ENCODE data around the gene METAP1D.

DNA sequence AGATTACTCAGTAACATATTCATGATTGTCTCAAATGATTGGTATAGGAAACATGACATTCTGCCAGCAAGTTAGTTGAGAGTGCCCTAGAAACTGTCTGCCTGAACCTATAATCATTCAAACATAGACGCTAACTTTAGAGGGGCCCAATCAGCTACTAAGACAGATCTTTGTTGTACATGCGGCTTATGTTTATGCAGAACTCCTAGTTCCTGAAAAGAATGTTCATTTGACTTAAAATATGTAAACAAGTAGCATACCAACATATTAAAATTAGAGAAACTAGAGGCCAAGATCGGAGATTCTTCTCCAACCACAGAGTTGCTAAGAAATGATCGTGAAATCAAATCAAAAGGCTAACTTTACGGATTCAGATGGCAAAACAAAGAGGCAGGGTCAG, 4.2 kb upstream of the METAP1D start:
- TF ChIP-seq SMAD4 (CRISPR knock-in tag; IDR thresholded peaks at IDR 0.05) (no peak), CTCF (IDR thresholded peaks at IDR 0.05) (no peak), ZNF512 (CRISPR knock-in tag; IDR thresholded peaks at IDR 0.05; ENCODE audit: borderline replicate concordance) (no peak), STAT6 (CRISPR knock-in tag; conservative IDR thresholded peaks at IDR 0.05; ENCODE audit: low read depth) (no peak)
- TF ChIP-seq, protein P1, sequence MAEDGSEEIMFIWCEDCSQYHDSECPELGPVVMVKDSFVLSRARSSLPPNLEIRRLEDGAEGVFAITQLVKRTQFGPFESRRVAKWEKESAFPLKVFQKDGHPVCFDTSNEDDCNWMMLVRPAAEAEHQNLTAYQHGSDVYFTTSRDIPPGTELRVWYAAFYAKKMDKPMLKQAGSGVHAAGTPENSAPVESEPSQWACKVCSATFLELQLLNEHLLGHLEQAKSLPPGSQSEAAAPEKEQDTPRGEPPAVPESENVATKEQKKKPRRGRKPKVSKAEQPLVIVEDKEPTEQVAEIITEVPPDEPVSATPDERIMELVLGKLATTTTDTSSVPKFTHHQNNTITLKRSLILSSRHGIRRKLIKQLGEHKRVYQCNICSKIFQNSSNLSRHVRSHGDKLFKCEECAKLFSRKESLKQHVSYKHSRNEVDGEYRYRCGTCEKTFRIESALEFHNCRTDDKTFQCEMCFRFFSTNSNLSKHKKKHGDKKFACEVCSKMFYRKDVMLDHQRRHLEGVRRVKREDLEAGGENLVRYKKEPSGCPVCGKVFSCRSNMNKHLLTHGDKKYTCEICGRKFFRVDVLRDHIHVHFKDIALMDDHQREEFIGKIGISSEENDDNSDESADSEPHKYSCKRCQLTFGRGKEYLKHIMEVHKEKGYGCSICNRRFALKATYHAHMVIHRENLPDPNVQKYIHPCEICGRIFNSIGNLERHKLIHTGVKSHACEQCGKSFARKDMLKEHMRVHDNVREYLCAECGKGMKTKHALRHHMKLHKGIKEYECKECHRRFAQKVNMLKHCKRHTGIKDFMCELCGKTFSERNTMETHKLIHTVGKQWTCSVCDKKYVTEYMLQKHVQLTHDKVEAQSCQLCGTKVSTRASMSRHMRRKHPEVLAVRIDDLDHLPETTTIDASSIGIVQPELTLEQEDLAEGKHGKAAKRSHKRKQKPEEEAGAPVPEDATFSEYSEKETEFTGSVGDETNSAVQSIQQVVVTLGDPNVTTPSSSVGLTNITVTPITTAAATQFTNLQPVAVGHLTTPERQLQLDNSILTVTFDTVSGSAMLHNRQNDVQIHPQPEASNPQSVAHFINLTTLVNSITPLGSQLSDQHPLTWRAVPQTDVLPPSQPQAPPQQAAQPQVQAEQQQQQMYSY (CRISPR knock-in tag; IDR thresholded peaks at IDR 0.05), result no peak

All from WTC11 (cell line).